Activated CD4-positive, alpha-beta T cell treated with anti-CD3 and anti-CD28 coated beads, Interleukin-2, amount 50 U/mL, for 1 hour (primary cell): ENCODE results near the gene BPIFB3.

Source experiments
- DNase-seq: peaks from one replicate; pipeline ENCODE4 v3.0.0-alpha.2; 2020

The BPIFB3 gene

DNA sequence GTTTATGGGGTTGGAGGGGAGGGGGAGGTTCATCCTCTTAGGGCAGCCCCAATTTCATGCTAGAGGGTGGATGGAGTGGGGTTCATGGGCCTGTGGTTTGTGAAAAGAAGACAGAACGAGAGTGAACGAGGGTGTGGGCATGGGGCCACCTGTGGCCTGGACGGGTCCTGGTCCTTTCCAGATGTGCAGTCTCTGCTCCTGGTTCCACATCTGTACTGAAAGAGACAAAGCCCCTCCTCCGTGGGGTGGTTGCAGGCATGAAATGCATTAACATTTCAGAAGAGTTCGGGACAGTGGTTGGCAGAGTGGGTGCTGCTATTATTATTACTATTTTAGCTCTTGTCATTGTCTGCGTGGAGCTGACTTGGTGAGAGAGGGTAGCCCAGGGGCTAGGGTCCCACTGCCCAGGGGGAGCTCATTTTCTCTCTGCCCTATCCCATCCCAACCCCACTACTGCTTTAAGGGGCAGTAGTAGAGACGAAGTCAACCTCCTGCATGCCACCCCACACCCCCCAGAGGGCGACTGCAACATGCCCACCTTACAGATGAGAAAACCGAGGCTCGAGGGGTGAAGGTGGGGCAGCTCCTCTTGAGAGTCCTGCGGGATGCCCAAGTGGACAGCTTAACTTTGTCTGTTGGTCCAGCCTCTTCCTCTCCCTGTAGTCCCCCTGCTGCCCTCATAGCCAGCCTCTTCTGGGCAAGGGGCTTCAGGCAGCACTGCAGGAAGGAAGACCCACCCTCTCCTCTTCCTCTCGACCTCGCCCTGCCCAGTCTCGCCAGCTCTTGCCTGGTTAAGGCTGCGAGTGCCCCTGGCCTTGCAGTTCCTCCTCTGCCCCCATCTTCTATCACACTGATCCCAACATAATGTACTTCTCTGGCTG lies 37.8 kb upstream of the BPIFB3 start:
- DNase-seq, result no peak

DNA sequence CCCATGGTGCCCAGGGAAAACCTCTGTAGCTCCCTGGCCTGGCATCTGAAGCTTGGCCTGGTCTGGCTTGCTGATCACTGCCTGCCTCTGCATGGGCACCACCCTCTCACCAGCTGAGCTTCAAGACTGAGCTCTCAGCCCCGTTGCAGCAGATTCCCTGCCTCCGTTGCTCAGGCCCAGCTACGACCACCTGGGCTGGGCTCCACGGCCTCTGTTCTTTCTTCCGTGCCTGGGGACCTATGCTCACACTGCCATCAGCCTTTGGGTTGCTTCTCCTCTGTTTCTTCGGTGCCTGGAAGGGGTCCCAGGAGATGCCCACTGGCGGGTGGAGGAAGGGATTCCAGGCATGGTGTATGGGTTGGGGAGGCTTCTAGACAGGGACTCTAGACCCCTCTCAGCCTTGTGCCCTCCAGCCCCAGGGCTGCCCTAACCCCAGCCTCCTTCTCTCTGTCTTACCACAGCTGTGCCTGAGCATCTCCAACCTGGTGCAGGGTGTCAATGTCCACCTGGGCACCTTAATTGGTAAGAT lies 37.1 kb upstream of the BPIFB3 start:
- DNase-seq, result no peak

DNA sequence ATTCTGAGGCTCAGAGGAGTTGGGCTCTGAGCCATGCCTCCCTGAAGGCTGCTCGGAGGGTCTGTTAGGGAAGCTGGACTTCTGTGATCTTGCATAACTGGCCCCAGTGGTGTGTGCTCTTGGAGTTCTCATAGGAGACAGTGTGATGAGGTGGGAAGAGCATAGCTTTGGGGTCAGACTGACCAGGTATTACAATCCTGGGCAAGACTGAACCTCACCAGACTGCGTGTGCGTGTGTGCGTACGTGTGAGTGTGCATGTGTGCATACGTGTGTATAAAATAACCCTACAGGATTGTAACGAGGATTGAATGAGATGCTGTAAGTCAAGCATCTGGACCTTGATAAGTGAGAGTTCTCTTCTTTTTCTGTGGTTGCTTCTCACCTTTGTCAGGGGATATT lies 36.2 kb upstream of the BPIFB3 start:
- DNase-seq, result no peak

DNA sequence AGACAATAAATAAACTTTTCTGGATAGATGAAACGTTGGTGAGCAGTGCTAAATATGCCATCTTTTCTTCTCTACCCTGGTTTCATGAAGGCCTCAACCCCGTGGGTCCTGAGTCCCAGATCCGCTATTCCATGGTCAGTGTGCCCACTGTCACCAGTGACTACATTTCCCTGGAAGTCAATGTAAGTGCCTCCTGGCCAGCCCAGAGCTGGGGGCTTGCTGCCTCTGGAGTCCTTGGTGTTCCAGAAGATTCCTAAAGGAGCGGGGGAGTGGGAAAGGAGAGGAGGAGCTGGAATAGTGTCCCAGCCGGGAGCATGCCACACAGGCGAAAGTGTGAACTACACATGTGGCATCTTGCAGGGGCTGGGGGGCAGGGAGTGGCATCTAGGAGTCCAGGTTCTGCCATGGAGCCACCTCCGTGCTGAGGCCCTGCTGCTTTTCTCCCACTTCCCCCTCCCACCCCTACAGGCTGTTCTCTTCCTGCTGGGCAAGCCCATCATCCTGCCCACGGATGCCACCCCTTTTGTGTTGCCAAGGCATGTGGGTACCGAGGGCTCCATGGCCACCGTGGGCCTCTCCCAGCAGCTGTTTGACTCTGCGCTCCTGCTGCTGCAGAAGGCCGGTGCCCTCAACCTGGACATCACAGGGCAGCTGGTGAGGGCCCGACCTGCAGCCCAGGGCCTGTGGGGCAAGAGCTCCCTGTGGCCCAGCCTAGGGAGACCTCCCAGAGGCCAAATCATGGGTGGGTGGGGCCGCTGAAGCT lies 35.4 kb upstream of the BPIFB3 start:
- DNase-seq, result no peak

DNA sequence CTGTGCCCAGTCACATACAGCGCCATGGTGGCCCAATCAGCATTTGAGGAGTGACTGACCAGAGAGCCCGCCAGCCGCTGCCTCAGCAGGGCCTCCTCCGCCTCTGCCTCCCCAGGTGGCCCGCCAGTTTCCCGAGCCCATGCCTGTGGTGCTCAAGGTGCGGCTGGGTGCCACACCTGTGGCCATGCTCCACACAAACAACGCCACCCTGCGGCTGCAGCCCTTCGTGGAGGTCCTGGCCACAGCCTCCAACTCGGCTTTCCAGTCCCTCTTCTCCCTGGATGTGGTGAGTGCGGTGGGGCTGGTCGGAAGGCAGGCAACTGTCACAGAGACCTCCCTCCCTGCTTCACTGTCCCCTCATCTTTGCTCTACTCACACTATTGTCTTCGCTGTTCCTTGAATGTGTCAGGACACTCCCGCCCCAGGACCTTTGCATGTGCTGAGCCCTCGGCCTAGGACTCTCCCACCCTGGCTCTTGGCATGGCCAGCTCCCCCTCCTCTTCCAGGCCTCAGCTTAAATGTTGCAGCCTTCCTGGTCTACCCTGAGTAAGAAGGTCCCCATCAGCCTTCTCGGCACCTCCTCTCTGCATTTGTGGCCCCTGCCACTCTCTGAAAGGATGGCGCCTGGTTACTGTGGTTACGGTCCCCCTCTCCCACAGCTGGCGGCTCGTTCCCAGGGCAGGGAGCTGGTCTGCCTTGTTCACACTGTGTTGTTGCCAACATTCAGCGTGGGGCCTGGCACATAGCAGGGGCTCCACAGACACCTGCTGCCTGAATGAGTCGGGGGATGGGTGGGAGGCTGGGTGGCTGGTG lies 34.0 kb upstream of the BPIFB3 start:
- no peak for DNase-seq

DNA sequence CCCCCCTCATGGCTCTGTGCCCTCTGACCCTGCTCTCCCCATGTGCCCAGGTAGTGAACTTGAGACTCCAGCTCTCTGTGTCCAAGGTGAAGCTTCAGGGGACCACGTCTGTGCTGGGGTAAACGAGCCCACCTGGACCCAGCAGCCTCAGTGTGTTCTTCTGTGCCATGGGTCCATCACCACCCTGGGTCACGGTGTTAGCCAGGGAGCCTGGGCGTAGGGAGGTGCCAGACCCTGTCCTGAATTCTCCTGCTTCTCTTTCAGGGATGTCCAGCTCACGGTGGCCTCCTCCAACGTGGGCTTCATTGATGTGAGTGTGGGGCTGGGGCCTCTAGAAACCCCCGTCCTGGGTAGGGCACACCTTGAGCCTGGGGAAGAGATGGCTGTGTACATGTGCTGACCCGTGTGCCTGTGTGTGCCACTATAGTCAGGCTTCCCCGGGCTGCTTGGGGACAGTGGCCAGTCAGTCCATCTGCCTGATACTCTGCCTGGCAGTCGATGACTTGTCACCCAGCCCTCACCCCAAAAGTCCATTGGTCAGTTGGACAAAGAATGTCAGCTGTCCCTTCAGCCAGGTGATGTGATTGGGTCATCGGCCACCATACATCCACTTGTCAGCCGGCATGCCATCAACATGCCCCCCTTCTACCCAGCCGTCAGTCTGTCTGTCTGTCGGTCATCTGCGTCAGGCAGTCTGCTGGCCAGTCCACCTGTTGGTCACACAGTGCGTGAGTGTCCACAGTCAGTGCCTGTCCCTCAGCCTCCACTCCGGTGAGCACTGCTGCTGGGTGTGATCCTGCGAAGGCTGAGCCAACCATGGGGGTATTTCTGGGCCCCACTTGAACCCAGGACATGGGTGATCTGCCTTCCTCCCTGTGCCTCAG lies 33.2 kb upstream of the BPIFB3 start:
- DNase-seq, result no peak

DNA sequence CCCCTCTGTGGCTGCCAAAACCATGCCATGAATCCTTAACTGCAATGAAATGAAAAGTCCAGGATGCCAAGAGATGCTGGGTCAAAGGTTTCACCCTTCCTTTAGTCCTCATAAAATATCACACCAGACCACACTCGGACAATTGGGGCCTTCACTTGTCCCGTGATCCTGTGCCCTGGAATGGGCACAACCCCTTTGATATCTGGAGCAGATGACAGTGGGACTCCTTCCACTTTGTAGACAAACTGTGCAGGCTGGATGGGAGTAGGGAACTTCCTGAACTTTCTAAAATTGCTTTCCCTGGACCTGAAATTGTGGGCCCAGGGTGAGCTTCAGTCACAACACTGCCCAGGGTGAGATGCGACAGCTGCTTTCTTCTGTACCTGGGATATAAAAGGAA lies 31.8 kb upstream of the BPIFB3 start:
- DNase-seq, result no peak

DNA sequence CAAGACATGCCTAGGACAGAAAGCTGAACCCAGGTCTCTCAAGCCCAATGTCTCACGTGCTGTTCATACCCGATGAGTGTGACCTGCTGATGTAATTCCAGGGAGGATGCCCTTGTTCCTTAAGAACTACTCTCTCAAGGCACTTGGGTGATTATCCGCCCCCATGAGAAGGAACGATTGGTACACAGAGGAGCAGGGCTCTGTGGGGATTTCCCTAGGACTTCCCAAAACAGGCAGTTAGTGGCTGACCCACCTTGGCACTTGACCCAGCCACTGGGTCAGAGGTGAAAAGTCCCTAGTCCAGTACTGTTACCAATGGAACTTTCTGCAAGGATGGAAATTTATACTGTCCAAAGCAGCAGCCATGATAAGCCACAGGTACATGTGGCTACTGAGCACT lies 31.4 kb upstream of the BPIFB3 start:
- no peak for DNase-seq

DNA sequence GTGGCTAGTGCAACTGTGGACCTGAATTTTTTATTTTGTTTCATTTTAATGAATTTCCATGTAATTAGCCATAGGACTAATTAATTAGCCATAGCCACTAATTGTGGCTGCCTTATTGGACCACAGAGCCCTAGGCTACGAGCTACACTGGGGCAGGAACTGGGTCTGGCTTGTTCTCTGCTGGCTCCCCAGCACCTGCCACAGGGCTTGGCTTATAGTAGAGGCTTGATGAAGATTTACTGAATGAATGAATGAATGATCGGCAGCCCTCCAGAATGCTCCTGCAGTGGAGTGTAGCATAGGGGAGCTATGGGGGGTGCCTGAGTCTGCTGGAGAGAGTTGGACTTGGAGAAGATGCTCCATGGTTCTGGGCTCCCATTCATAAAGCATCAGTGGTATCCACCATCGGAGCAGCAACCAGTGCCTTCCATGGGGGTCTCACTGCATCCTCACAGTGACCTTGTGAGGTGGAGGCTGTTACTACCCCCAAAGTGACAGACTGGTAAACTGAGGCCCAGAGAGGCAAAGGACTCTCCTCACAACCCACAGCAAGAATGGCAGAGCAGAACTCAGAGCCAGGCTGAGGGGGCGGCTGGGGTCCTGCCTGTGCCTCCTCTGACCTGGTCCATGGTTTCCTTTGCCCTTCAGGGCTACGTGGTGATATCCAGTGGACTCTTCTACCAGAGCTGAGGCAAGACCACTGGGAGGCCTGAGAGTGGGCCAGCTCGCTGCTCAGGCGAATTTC lies 30.8 kb upstream of the BPIFB3 start:
- DNase-seq, result no peak

DNA sequence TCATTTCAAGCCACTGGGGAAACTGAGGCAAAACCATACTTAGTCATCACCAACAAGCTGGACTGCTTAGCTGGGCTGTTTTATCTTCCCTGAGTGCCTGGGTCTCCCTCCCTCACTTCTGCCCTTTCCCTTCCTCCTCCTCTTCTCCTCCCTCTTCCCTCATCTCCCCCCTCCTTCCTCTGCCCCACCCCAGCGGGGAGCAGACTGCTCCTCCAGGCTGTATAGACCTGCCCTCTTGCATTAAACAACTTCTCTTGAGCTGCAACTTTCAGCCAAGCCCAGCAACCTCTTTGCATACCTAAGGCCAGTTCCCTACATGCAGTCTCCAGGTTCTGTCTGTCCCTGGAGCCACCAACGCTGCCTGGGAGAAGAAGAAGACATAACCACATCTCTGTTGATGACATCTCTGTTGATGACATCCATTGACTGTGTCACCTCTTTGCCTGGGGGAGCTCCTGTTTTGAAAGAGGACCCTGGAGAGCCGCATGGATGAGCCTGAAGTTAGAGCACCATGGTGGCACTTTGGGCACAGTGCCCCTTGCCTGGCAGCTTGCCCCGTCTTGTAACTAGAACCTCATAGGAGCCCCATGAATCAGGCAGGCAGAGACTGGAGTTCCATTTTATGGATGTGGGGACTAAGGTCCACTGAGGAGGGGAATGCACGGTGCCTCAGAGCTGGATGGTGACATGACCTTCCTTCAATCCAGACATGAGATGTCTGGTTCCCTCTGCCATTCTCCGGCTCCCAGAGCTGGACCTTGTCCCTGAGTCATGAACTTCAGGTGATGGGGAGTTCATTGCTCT lies 30.1 kb upstream of the BPIFB3 start:
- no peak for DNase-seq

DNA sequence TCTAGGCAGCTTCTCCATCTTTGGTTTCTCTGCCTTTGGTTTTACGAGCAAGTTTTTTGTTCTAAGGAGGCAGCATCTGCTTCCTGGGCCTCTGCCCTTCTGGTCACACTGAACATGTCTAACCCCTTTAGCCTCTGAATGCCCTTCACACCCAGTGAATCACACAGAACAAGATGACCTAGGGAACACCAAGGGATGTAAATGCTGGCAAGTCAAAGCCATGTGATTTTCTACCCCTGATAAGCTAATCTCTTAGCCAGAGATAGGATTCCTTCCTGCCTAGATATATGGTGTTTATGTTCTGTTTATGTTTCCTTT lies 29.5 kb upstream of the BPIFB3 start:
- DNase-seq, result no peak

DNA sequence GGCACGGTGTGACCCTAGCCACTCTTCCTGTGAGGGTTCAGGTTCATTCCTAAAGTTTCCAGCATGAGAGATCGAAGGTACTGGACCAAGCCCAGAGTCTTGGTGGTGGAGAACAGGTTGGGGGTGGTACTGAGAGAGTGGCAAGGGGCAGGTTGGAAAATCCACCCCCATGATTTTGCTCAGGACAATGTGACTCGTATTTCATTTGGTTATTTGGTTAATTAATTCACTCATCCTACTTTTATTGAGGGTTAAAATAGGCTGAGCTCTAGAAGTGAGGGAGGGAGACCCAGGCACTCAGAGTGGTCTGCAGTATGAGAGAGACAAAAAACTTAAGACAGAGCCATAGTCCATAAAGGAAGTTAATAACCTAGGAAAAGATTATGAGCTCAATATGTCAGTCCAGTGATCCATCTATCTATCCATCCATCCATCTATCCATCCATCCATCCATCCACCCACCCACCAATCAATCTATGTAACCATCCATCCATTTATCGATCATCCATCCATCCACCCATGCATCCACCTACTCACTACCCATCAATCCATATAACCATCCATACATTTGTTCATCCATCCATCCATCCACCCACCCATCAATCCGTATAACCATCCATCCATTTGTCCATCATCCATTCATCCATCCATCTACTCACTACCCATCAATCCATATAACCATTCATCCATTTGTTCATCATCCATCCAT lies 28.9 kb upstream of the BPIFB3 start:
- no peak for DNase-seq

DNA sequence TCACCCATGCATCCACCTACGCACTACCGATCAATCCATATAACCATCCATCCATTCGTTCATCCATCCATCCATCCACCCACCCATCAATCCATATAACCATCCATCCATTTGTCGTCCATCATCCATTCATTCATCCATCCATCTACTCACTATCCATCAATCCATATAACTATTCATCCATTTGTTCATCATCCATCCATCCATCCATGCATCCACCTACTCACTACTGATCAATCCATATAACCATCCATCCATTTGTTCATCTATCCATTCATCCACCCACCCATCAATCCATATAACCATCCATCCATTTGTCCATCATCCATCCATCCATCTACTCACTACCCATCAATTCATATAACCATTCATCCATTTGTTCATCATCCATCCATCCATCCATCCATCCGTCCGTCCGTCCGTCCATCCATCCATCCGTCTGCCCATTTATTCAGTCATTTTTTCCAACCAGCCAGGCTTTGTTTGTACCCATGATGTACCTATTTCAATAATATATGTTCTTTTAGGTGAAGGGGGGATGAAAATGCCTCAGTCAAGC lies 28.3 kb upstream of the BPIFB3 start:
- DNase-seq, result no peak

DNA sequence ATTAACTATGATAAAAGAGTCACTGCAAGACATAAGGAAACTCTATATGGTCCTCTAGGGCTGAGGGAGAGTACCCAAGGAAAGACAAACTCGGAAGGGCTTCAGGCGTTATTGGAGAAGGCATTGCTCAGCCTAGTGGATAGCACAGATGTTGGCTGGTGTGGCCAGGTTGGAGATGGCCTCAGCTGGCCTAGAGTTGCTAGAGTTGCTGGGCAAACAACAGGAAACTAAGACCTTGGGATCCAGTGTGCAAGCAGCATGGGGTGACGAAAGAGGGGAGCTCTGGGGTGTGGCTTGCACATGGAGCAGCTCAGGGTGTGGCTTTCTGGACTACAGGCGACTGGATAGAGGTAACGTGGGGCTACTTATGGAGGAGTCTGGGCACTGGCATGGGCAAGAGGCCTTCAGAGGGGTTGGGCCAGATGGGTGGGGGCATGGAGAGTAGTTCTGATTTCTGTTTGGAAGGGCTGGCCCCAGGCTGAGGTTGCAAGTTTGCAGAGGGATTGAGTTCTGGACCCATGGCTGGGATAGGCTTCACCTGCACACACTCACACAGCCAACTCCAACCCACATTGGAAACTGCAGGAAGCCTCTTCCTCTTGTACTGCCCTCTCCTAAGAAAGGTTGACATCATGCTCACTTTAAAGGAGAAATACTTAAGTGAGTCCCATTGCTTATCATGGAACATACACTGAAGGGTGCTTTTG lies 27.5 kb upstream of the BPIFB3 start:
- DNase-seq, result no peak

DNA sequence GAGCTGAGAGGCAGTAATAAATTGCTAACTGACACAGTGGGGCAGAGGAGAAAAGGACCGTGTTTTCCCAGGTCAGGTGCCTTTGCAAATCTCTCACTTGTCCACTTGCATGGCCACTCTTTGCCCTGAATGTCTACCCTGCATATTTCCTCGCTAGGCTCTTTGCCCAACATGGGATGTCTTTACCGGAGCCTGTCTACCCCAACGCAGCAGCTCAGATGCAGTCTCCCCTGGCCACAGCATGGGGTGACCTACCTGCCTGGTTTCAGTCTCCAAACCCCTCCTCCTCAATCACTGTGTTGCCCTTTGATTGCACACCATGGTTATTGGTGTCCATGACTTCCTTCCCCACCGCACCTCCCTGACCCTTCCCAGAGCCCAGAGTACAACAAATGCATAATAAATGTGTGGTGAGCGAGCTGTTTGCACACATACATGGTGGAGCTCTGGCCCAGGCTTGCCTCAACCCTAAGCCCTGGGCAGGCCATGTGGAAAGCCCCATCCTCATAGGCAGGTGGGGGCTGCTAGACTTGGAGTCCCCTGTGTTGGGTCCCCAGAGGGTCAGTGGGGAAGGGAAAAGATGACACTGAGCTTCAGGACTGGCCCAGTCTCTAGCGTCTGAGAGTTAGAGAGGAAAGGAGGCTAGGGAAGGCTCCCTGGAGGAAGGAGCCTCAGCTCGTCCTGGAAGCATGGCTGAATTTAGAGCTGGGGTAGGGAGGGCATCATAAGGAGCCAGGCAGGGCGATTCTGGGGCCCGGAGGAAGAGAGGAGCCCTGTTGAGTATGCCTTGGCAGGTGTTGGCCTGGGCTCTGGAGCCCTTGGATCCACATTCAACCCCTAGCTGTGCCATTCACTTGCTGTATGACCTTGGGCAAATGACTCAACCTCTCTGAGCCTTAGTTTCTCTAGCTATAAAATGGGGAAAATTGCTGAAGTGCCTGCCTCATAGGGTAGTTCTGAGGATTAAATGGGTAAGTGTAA lies 26.6 kb upstream of the BPIFB3 start:
- no peak for DNase-seq

DNA sequence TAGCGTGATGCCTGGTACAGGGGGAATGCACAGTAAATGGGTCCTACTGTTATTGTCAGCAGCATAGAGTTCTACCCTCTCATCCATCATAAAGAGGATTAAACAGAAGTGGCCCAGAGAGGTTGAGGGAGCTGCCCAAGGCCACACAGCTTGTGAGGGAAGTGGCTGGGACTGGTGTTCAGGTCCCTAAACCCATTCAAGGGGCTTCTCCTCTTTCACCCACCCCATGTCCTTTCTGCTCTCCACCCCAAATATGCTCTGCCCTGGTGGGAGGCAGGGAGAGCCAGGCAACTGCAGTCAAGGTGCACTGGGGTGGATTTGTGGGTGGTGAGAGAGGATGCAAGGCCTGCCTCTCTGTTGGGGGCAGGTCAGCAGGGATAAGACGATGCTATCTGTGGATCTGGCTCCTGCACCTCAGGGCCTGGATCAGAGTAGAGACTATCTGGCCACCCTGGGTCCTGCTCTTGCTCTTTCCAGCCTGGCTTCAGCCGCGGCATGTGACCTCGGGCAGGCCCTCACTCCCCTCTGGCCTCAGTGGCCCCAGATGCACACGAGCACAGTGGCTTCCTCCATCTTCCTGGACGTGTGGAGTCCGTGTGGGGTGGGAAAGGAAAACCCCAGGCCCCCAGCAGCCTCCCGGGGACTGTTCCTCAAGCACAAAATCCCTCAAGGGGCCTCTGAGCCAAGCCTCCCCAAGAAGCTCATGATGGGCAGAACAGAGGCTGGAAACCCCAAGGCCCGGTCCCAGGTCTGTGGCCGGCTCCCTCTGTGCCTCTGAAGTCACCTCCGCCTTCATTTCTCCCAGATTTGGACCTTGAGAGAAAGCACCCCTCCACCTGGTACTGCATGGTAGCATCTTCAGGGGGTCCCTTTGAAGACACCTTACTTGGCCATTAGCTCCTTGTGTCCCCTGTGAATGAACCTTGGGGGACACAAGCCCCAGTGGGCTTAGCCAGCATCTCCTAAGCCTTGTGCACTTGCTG lies 25.6 kb upstream of the BPIFB3 start:
- no peak for DNase-seq
